ENCODE data around the gene UBTD2.

The UBTD2 gene

GRCh38 chr5:172282272-172283019 lies 1.1 kb downstream of the UBTD2 start:
- Histone ChIP-seq H4K20me1 (ENCODE audit: insufficient read depth, low read length) (no peaks in the 10 kb centered on the region), H3K27me3 (replicated peaks; ENCODE audit: insufficient read depth, low read length) (peaks cover 10% of the 10 kb centered on the region; the same call in 1 of the 2 replicates), H3K9me2 (replicated peaks; ENCODE audit: insufficient read depth, low read length) (no peaks in the 10 kb centered on the region), H2AFZ (ENCODE audit: low read length) (peak overlapping the region; percentile 91), H3K9ac (ENCODE audit: low read length) (peak overlapping the region; percentile 74; the same call in 1 of the 2 replicates), H3K4me1 (ENCODE audit: low read length) (no peaks in the 10 kb centered on the region), H3K27ac (ENCODE audit: low read length) (no peak overlapping the region), H3F3A (ENCODE audit: insufficient read depth, low read length) (no peaks in the 10 kb centered on the region), H3K9me3 (replicated peaks; ENCODE audit: insufficient read depth, low read length) (no peaks in the 10 kb centered on the region), H3K4me3 (ENCODE audit: low read length) (peak overlapping the region; percentile 98), H3K79me2 (ENCODE audit: low read length) (peaks cover 38% of the 10 kb centered on the region), H3K4me2 (ENCODE audit: low read depth, low read length) (peak overlapping the region; percentile 82), H3K36me3 (replicated peaks; ENCODE audit: insufficient read depth, low read length) (no peaks in the 10 kb centered on the region)
- TF ChIP-seq EZH2 (optimal IDR thresholded peaks at IDR 0.05; ENCODE audit: low read depth, low read length) (no peak), CTCF (IDR thresholded peaks at IDR 0.05; ENCODE audit: low read length) (no peak), EZH2phosphoT487 (IDR thresholded peaks at IDR 0.05; ENCODE audit: low read length) (no peak)
- no peak for DNase-seq

- TF ChIP-seq EZH2phosphoT487 (IDR thresholded peaks at IDR 0.05; ENCODE audit: low read length) (no peak), CTCF (IDR thresholded peaks at IDR 0.05; ENCODE audit: low read length) (no peak), EZH2 (optimal IDR thresholded peaks at IDR 0.05; ENCODE audit: low read depth, low read length) (no peak)
- Histone ChIP-seq H3K9ac (ENCODE audit: low read length) (no peak overlapping the region), H3K27me3 (replicated peaks; ENCODE audit: insufficient read depth, low read length) (peaks cover 10% of the 10 kb centered on the region; the same call in 1 of the 2 replicates), H3K9me3 (replicated peaks; ENCODE audit: insufficient read depth, low read length) (no peaks in the 10 kb centered on the region), H3K4me2 (ENCODE audit: low read depth, low read length) (no peak overlapping the region), H3K79me2 (ENCODE audit: low read length) (peaks cover 39% of the 10 kb centered on the region), H3K4me3 (ENCODE audit: low read length) (no peak overlapping the region), H4K20me1 (ENCODE audit: insufficient read depth, low read length) (no peaks in the 10 kb centered on the region), H3K36me3 (replicated peaks; ENCODE audit: insufficient read depth, low read length) (no peaks in the 10 kb centered on the region), H2AFZ (ENCODE audit: low read length) (no peak overlapping the region), H3K27ac (ENCODE audit: low read length) (no peak overlapping the region), H3K9me2 (replicated peaks; ENCODE audit: insufficient read depth, low read length) (no peaks in the 10 kb centered on the region), H3F3A (ENCODE audit: insufficient read depth, low read length) (no peaks in the 10 kb centered on the region), H3K4me1 (ENCODE audit: low read length) (no peaks in the 10 kb centered on the region)
- DNase-seq, result no peak
These were observed 2.2 kb downstream of the UBTD2 start for GRCh38 chr5:172281346-172281745.

GRCh38 chr5:172280929-172281328 lies 2.6 kb downstream of the UBTD2 start:
- no peak overlapping the region for H3K4me2 ChIP-seq (ENCODE audit: low read depth, low read length)
- H3K4me3 ChIP-seq (ENCODE audit: low read length), result no peak overlapping the region
- H3K9me3 ChIP-seq (replicated peaks; ENCODE audit: insufficient read depth, low read length), result no peaks in the 10 kb centered on the region
- no peak overlapping the region for H3K27ac ChIP-seq (ENCODE audit: low read length)
- no peaks in the 10 kb centered on the region for H3K4me1 ChIP-seq (ENCODE audit: low read length)
- no peak overlapping the region for H2AFZ ChIP-seq (ENCODE audit: low read length)
- H3K9me2 ChIP-seq (replicated peaks; ENCODE audit: insufficient read depth, low read length), result no peaks in the 10 kb centered on the region
- H3F3A ChIP-seq (ENCODE audit: insufficient read depth, low read length), result no peaks in the 10 kb centered on the region
- TF ChIP-seq EZH2phosphoT487 (IDR thresholded peaks at IDR 0.05; ENCODE audit: low read length) (no peak), EZH2 (optimal IDR thresholded peaks at IDR 0.05; ENCODE audit: low read depth, low read length) (no peak), CTCF (IDR thresholded peaks at IDR 0.05; ENCODE audit: low read length) (no peak)
- H3K9ac ChIP-seq (ENCODE audit: low read length), result no peak overlapping the region
- H3K36me3 ChIP-seq (replicated peaks; ENCODE audit: insufficient read depth, low read length), result no peaks in the 10 kb centered on the region
- peaks cover 10% of the 10 kb centered on the region; the same call in 1 of the 2 replicates for H3K27me3 ChIP-seq (replicated peaks; ENCODE audit: insufficient read depth, low read length)
- DNase-seq, result no peak
- H4K20me1 ChIP-seq (ENCODE audit: insufficient read depth, low read length), result no peaks in the 10 kb centered on the region
- peaks cover 40% of the 10 kb centered on the region for H3K79me2 ChIP-seq (ENCODE audit: low read length)

All from MM.1S (cell line).